CD14-positive monocyte (primary cell): ENCODE measurements around the gene CDC37L1. TPM values are rescaled to one million over a fixed set of nuclear protein-coding genes. Genes with fewer than 3 reads are reported as not detected.

Source experiments
- DNase-seq, 3 donors: peaks; one replicate each; pipeline ENCODE4 v3.0.0-alpha.2; 2011 to 2022
- H2AFZ ChIP-seq: 2 replicates; pipeline ENCODE4 v1.6.0; 2012; ENCODE audit warnings: mild to moderate bottlenecking, low read depth, low read length, inconsistent platforms; ENCODE audit not compliant: insufficient read depth, poor library complexity, severe bottlenecking
- H3K27ac ChIP-seq, 2 donors: 1 replicate in 1 of 2; 2 replicates in 1 of 2; pipeline ENCODE4 v1.5.1; 2012 to 2013; ENCODE audit warnings: low read length in 2 of 2, control low read depth in 1 of 2, inconsistent platforms in 1 of 2, low read depth in 1 of 2, mild to moderate bottlenecking in 1 of 2
- H3K27me3 ChIP-seq, 2 donors: one replicate each; pipeline versions ENCODE4 v1.6.0 to v1.6.1; 2011 to 2013; ENCODE audit warnings: low read length in 2 of 2; ENCODE audit not compliant: control insufficient read depth in 2 of 2, insufficient read depth in 2 of 2
- H3K36me3 ChIP-seq, 2 donors: replicated peaks in 1 of 2; 1 replicate in 1 of 2; 2 replicates in 1 of 2; pipeline versions ENCODE4 v1.5.1 to v1.6.1; 2012 to 2013; ENCODE audit warnings: low read length in 2 of 2, control low read depth in 1 of 2, inconsistent platforms in 1 of 2, mild to moderate bottlenecking in 1 of 2; ENCODE audit not compliant: insufficient read depth in 2 of 2, control insufficient read depth in 1 of 2
- H3K4me1 ChIP-seq, 2 donors: 1 replicate in 1 of 2; 2 replicates in 1 of 2; pipeline versions ENCODE4 v1.5.1 to v1.6.1; 2012 to 2013; ENCODE audit warnings: low read length in 2 of 2, control low read depth in 1 of 2, inconsistent platforms in 1 of 2, mild to moderate bottlenecking in 1 of 2, moderate library complexity in 1 of 2; ENCODE audit not compliant: insufficient read depth in 2 of 2, control insufficient read depth in 1 of 2
- H3K4me2 ChIP-seq: replicated peaks from 2 replicates; pipeline ENCODE3; 2012; ENCODE audit warnings: low read length, moderate library complexity, mild to moderate bottlenecking; ENCODE audit not compliant: poor library complexity, severe bottlenecking; ENCODE audit errors: extremely low read depth
- H3K4me3 ChIP-seq, 3 experiments: fragments of 200-600 bp in 1 of 3; sonication (generic) in 1 of 3; replicated peaks in 1 of 3; 1 replicate in 2 of 3; 2 replicates in 1 of 3; pipeline ENCODE4 v1.5.1; 2011 to 2013; ENCODE audit warnings: low read length in 3 of 3, mild to moderate bottlenecking in 3 of 3, control low read depth in 2 of 3, low read depth in 2 of 3, inconsistent platforms in 1 of 3, moderate library complexity in 1 of 3
- H3K79me2 ChIP-seq: 2 replicates; pipeline ENCODE4 v1.6.0; 2012; ENCODE audit warnings: mild to moderate bottlenecking, control low read depth, inconsistent platforms, low read length, moderate library complexity; ENCODE audit not compliant: insufficient read depth
- H3K9ac ChIP-seq: 2 replicates; pipeline ENCODE4 v1.6.0; 2017; ENCODE audit warnings: low read length, mild to moderate bottlenecking; ENCODE audit not compliant: insufficient read depth, poor library complexity, severe bottlenecking
- H3K9me3 ChIP-seq, 2 donors: replicated peaks in 1 of 2; 1 replicate in 1 of 2; 2 replicates in 1 of 2; pipeline versions ENCODE4 v1.5.1 to v1.6.1; 2012 to 2013; ENCODE audit warnings: low read length in 2 of 2, control low read depth in 1 of 2; ENCODE audit not compliant: control insufficient read depth in 1 of 2, insufficient read depth in 1 of 2
- H4K20me1 ChIP-seq: 2 replicates; pipeline ENCODE4 v1.6.0; 2012; ENCODE audit warnings: mild to moderate bottlenecking, low read length, control low read depth, moderate library complexity; ENCODE audit not compliant: insufficient read depth
- H3K27ac Mint-ChIP-seq, 7 donors: one replicate each; pipeline ENCODE4 v1.8.0; 2020; ENCODE audit warnings: mild to moderate bottlenecking in 7 of 7, mixed read lengths in 7 of 7, moderate library complexity in 6 of 7, inconsistent platforms in 2 of 7
- H3K27me3 Mint-ChIP-seq, 3 donors: one replicate each; pipeline ENCODE4 v1.8.0; 2021 to 2022; ENCODE audit warnings: low read depth in 3 of 3, mild to moderate bottlenecking in 3 of 3, mixed read lengths in 3 of 3, moderate library complexity in 3 of 3, inconsistent platforms in 1 of 3
- H3K36me3 Mint-ChIP-seq, 2 donors: one replicate each; pipeline ENCODE4 v1.8.0; 2020; ENCODE audit warnings: mixed read lengths in 2 of 2, inconsistent platforms in 1 of 2, mild to moderate bottlenecking in 1 of 2
- H3K4me1 Mint-ChIP-seq: one replicate; pipeline ENCODE4 v1.8.0; 2020; ENCODE audit warnings: mild to moderate bottlenecking, mixed read lengths
- H3K4me3 Mint-ChIP-seq, 2 donors: one replicate each; pipeline ENCODE4 v1.8.0; 2020; ENCODE audit warnings: mild to moderate bottlenecking in 2 of 2, mixed read lengths in 2 of 2, moderate library complexity in 1 of 2
- H3K9me3 Mint-ChIP-seq, 7 donors: one replicate each; pipeline ENCODE4 v1.8.0; 2020 to 2022; ENCODE audit warnings: mixed read lengths in 7 of 7, mild to moderate bottlenecking in 6 of 7, moderate library complexity in 6 of 7, inconsistent platforms in 2 of 7
- WGBS: methylation state at CpG from one replicate; pipeline ENCODE4 v1.1.5; 2013; ENCODE audit warnings: missing lambda C conversion rate; ENCODE audit not compliant: insufficient coverage; 5-methylcytosine and 5-hydroxymethylcytosine counted together
- intact Hi-C, 2 donors: fragments of 100-400 bp; cut with micrococcal nuclease; formaldehyde crosslinking; loops; one replicate each; pipeline versions ENCODE4 v1.15.0 to v1.15.1; 2023
- polyA plus RNA-seq, 3 donors: library from polyadenylated mRNA; depleted of rRNA in 1 of 3; unstranded in 2 of 3; stranded (reverse) in 1 of 3; fragments of 300-500 nt in 2 of 3; fragments of >200 nt in 1 of 3; fragmentation: Illumina TruSeq in 2 of 3; gene quantifications; 1 replicate in 2 of 3; 2 replicates in 1 of 3; pipeline ENCODE4 v1.2.3, GENCODE V29; 2012 to 2021
- TF ChIP-seq, protein P1 (sequence below): fragments of 200-600 bp; IDR thresholded peaks from one replicate; pipeline ENCODE4 v1.8.0; 2022; ENCODE audit warnings: antibody characterized with exemption, mild to moderate bottlenecking

The CDC37L1 gene
- polyA plus RNA-seq, 3 donors: 2.8 to 4.4 (median 2.8) TPM

DNA sequence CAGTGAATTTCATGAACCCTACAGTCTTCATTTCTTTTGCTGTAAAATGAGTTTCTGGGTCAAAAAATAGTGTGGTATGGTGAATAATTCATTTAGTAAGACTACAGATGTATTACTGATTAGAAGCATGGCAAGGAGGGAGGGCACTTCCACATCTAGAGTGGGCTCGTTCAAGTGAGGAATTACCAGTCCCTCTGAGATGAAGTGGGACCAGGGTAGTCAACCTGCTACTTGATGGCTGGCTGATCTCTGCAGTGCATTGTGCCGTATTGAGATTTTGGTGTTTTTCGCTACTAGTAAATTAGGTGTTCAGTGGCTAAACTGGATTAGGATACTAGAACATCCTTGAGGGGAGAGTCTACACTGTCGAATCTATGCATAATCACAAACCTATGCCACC, 10.8 kb downstream of the CDC37L1 start:
- TF ChIP-seq, protein P1, sequence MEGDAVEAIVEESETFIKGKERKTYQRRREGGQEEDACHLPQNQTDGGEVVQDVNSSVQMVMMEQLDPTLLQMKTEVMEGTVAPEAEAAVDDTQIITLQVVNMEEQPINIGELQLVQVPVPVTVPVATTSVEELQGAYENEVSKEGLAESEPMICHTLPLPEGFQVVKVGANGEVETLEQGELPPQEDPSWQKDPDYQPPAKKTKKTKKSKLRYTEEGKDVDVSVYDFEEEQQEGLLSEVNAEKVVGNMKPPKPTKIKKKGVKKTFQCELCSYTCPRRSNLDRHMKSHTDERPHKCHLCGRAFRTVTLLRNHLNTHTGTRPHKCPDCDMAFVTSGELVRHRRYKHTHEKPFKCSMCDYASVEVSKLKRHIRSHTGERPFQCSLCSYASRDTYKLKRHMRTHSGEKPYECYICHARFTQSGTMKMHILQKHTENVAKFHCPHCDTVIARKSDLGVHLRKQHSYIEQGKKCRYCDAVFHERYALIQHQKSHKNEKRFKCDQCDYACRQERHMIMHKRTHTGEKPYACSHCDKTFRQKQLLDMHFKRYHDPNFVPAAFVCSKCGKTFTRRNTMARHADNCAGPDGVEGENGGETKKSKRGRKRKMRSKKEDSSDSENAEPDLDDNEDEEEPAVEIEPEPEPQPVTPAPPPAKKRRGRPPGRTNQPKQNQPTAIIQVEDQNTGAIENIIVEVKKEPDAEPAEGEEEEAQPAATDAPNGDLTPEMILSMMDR: no peak
- H3K36me3 Mint-ChIP-seq: peaks cover 50 to 69% of the 10 kb centered on the region in 2 donors
- no peaks in the 10 kb centered on the region for H3K27me3 Mint-ChIP-seq
- H3K27me3 ChIP-seq: no peaks in the 10 kb centered on the region
- no peak overlapping the region for H3K4me3 ChIP-seq
- H3K9ac ChIP-seq: no peak overlapping the region
- no peak for DNase-seq
- no peaks in the 10 kb centered on the region for H3K4me1 ChIP-seq
- H3K4me2 ChIP-seq: no peak overlapping the region
- intact Hi-C loops: no loop called here
- no peak overlapping the region for H3K27ac ChIP-seq
- H2AFZ ChIP-seq: no peak overlapping the region
- peak overlapping the region in 1 of 7 donors; percentile 5 for H3K27ac Mint-ChIP-seq
- no peaks in the 10 kb centered on the region for H3K9me3 Mint-ChIP-seq
- H3K36me3 ChIP-seq: peaks cover 56 to 79% of the 10 kb centered on the region in 2 donors
- no peaks in the 10 kb centered on the region for H3K4me1 Mint-ChIP-seq
- 100% methylated on average over 1 of the region's 4 CpGs for WGBS
- no peaks in the 10 kb centered on the region for H4K20me1 ChIP-seq
- H3K79me2 ChIP-seq: peaks cover 5% of the 10 kb centered on the region
- H3K9me3 ChIP-seq: no peaks in the 10 kb centered on the region
- no peak overlapping the region for H3K4me3 Mint-ChIP-seq

DNA sequence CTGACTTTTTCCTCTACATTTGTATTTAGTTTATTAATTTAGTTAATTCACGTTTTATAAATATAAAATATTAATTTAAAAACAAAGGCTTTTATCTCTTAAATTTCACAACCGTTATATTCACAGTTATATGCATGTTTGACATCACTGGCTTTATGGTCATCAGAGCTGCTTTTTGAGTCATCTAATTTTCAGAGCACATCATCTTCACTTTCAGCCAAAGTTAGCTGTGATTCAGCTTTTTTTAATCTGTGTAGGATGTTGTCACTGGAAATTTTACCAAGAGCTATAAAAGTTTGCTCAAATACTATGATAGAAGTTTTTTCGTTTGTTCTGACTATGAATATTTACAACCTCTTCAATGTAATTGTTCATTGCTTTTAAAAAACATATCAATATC, 12.4 kb downstream of the CDC37L1 start:
- peaks cover 41 to 79% of the 10 kb centered on the region in 2 donors for H3K36me3 ChIP-seq
- H3K4me1 Mint-ChIP-seq: no peaks in the 10 kb centered on the region
- peaks cover 43 to 64% of the 10 kb centered on the region in 2 donors for H3K36me3 Mint-ChIP-seq

More for the DNA sequence above, 12.4 kb downstream of the CDC37L1 start:
- no peaks in the 10 kb centered on the region for H3K9me3 ChIP-seq
- TF ChIP-seq, protein P1: no peak
- no peaks in the 10 kb centered on the region for H3K79me2 ChIP-seq
- no peaks in the 10 kb centered on the region for H4K20me1 ChIP-seq
- intact Hi-C loops: no loop called here
- no CpG with 5 or more reads among the region's 3 CpGs for WGBS
- H3K4me3 ChIP-seq: no peak overlapping the region
- H3K27me3 ChIP-seq: no peaks in the 10 kb centered on the region
- Mint-ChIP-seq H3K27ac (no peak overlapping the region), H3K27me3 (no peaks in the 10 kb centered on the region), H3K9me3 (no peaks in the 10 kb centered on the region), H3K4me3 (no peak overlapping the region)
- H3K4me1 ChIP-seq: no peaks in the 10 kb centered on the region
- no peak overlapping the region for H3K9ac ChIP-seq
- no peak overlapping the region for H2AFZ ChIP-seq
- no peak for DNase-seq
- H3K4me2 ChIP-seq: no peak overlapping the region
- no peak overlapping the region for H3K27ac ChIP-seq
